Breast epithelium (tissue), 3 donors: Measurements from ENCODE around the gene NT5C2.
"Not testable (repeated sequence)": the region's sequence is repeated elsewhere in the genome, so short reads cannot be mapped to it uniquely, and the experiment has no call there.

ENCODE experiments used
- CTCF ChIP-seq, 3 donors: fragments of 450-650 bp; IDR thresholded peaks; one replicate each; pipeline ENCODE4 v1.5.1; 2016 to 2017; ENCODE audit warnings: antibody characterized with exemption in 3 of 3, mild to moderate bottlenecking in 3 of 3, moderate library complexity in 3 of 3
- POLR2A ChIP-seq: fragments of 450-650 bp; IDR thresholded peaks from one replicate; pipeline ENCODE4 v1.6.1; 2016; ENCODE audit warnings: antibody characterized with exemption, mild to moderate bottlenecking, moderate library complexity
- POLR2AphosphoS5 ChIP-seq, 3 donors: sonication (generic); formaldehyde crosslinking; IDR thresholded peaks; one replicate each; pipeline ENCODE4 v1.6.1; 2017; ENCODE audit warnings: antibody characterized with exemption in 3 of 3

- not testable (repeated sequence) for TF ChIP-seq CTCF (IDR thresholded peaks at IDR 0.05); POLR2AphosphoS5 (IDR thresholded peaks at IDR 0.05); POLR2A
These were observed 14.6 kb upstream of the NT5C2 start for GRCh38 chr10:103207643-103208042.
